PC-3 (cell line): Measurements from ENCODE around the gene CBFA2T2. TPM values are rescaled to one million over a fixed set of nuclear protein-coding genes. Genes with fewer than 3 reads are reported as not detected.

Source experiments
- ATAC-seq: fragments of 200-7000 bp; cut with Tn5 transposase; 2 replicates; pipeline ENCODE4 v1.9.1; 2020; ENCODE audit warnings: mild to moderate bottlenecking, moderate library complexity
- BruUV-seq: library from RNA; stranded (reverse); fragments of 400-500 nt; replicated peaks from 2 replicates; lab custom pipeline; 2021; lab: Mats Ljungman, UMichigan
- CTCF ChIA-PET: fragments of 300-600 bp; sonication (Branson Sonifier 250); formaldehyde crosslinking; loops from one replicate; lab custom pipeline; 2022; ENCODE audit warnings: antibody characterized with exemption; lab: Charles Lee
- POLR2A ChIA-PET: fragments of 300-600 bp; sonication (Branson Sonifier 250); formaldehyde crosslinking; loops from one replicate; lab custom pipeline; 2022; ENCODE audit warnings: antibody characterized with exemption; ENCODE audit not compliant: unreplicated experiment; lab: Charles Lee
- DNase-seq: peaks from one replicate; pipeline ENCODE4 v3.0.0-alpha.2; 2015
- H2AFZ ChIP-seq: fragments of 300-600 bp; sonication (generic); 2 replicates; pipeline ENCODE4 v1.6.0; 2016; ENCODE audit warnings: antibody characterized with exemption, low read length
- H3F3A ChIP-seq: fragments of 300-600 bp; sonication (generic); one replicate; pipeline ENCODE4 v1.6.0; 2017; ENCODE audit warnings: antibody characterized with exemption, low read length, control low read depth, mild to moderate bottlenecking; ENCODE audit not compliant: unreplicated experiment
- H3K27ac ChIP-seq: fragments of 300-600 bp; sonication (generic); 2 replicates; pipeline ENCODE4 v1.5.1; 2016; ENCODE audit warnings: mild to moderate bottlenecking, low read length
- H3K27me3 ChIP-seq: fragments of 300-600 bp; sonication (generic); 2 replicates; pipeline ENCODE4 v1.6.1; 2016; ENCODE audit warnings: low read length, mixed read lengths
- H3K36me3 ChIP-seq: fragments of 300-600 bp; sonication (generic); 2 replicates; pipeline ENCODE4 v1.6.1; 2016; ENCODE audit warnings: low read depth, mixed run types, low read length, mixed read lengths
- H3K4me1 ChIP-seq: fragments of 300-600 bp; sonication (generic); 2 replicates; pipeline ENCODE4 v1.5.1; 2016; ENCODE audit warnings: low read length; ENCODE audit not compliant: insufficient read depth
- H3K4me2 ChIP-seq: fragments of 300-600 bp; sonication (generic); 2 replicates; pipeline ENCODE4 v1.6.0; 2016; ENCODE audit warnings: low read length
- H3K4me3 ChIP-seq: fragments of 300-600 bp; sonication (generic); 2 replicates; pipeline ENCODE4 v1.5.1; 2016; ENCODE audit warnings: mild to moderate bottlenecking, low read length, mixed read lengths
- H3K79me2 ChIP-seq: fragments of 300-600 bp; sonication (generic); 2 replicates; pipeline ENCODE4 v1.6.1; 2017; ENCODE audit warnings: low read length, mixed read lengths
- H3K9ac ChIP-seq: fragments of 300-600 bp; sonication (generic); 2 replicates; pipeline ENCODE4 v1.6.0; 2016; ENCODE audit warnings: mild to moderate bottlenecking, low read length
- H3K9me2 ChIP-seq: fragments of 300-600 bp; sonication (generic); replicated peaks from 2 replicates; pipeline ENCODE4 v1.6.1; 2016; ENCODE audit warnings: mixed run types, low read length, mixed read lengths
- H3K9me3 ChIP-seq: fragments of 300-600 bp; sonication (generic); 2 replicates; pipeline ENCODE4 v1.6.1; 2016; ENCODE audit warnings: low read length, mixed read lengths
- H4K20me1 ChIP-seq: fragments of 300-600 bp; sonication (generic); 2 replicates; pipeline ENCODE4 v1.6.1; 2016; ENCODE audit warnings: low read length, mixed read lengths
- EZH2 ChIP-seq: fragments of 300-600 bp; sonication (generic); IDR thresholded peaks from one replicate; pipeline ENCODE4 v1.6.1; 2017; ENCODE audit warnings: antibody characterized with exemption, mild to moderate bottlenecking, low read length; ENCODE audit not compliant: unreplicated experiment
- EZH2phosphoT487 ChIP-seq: fragments of 300-600 bp; sonication (generic); IDR thresholded peaks from 2 replicates; pipeline ENCODE4 v1.6.1; 2018; ENCODE audit warnings: mild to moderate bottlenecking, antibody characterized with exemption, low read length, borderline replicate concordance
- intact Hi-C: fragments of 100-400 bp; cut with micrococcal nuclease; formaldehyde crosslinking; loops from 2 replicates; pipeline ENCODE4 v1.9.0; 2023
- total RNA-seq: library from RNA; depleted of rRNA; stranded (reverse); fragments of >200 nt; gene quantifications from 2 replicates; pipeline ENCODE4 v1.2.3, GENCODE V29; 2014
- TF ChIP-seq, protein P1 (sequence below): fragments of 300-600 bp; sonication (generic); conservative IDR thresholded peaks from 2 replicates; pipeline ENCODE4 v1.5.1; 2017; ENCODE audit warnings: antibody characterized with exemption, low read depth, mild to moderate bottlenecking, low read length

CBFA2T2 gene
- total RNA-seq, 1 experiment from 2014 or later = 9.7 TPM

DNA sequence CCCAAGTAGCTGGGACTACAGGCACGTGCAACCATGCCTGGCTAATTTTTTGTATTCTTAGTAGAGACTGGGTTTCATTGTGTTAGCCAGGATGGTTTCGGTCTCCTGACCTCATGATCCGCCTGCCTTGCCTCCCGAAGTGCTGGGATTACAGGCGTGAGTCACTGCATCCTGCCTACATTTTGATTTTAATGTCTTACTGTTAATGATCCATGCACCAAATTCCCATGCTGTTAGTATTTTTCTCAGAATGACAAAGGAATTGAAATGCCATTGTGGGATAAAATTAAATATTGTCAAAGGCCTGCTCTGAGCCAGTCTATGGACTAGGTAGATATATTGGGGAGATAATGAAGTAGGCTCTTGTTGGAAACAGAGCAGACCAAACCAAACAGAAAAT, 28.2 kb downstream of the CBFA2T2 start:
- Histone ChIP-seq H3K27ac (peak overlapping the region; percentile 74), H3K4me3 (no peak overlapping the region), H3K4me2 (peak overlapping the region; percentile 52), H2AFZ (peak overlapping the region; percentile 34), H3K4me1 (peaks cover 14% of the 10 kb centered on the region), H4K20me1 (no peaks in the 10 kb centered on the region), H3F3A (no peaks in the 10 kb centered on the region), H3K9ac (peak overlapping the region; percentile 41), H3K79me2 (peaks cover 23% of the 10 kb centered on the region), H3K9me3 (no peaks in the 10 kb centered on the region), H3K27me3 (no peaks in the 10 kb centered on the region), H3K36me3 (no peaks in the 10 kb centered on the region), H3K9me2 (no peaks in the 10 kb centered on the region)
- BruUV-seq = no TSS peak
- TF ChIP-seq EZH2 = no peak
- TF ChIP-seq, protein P1, sequence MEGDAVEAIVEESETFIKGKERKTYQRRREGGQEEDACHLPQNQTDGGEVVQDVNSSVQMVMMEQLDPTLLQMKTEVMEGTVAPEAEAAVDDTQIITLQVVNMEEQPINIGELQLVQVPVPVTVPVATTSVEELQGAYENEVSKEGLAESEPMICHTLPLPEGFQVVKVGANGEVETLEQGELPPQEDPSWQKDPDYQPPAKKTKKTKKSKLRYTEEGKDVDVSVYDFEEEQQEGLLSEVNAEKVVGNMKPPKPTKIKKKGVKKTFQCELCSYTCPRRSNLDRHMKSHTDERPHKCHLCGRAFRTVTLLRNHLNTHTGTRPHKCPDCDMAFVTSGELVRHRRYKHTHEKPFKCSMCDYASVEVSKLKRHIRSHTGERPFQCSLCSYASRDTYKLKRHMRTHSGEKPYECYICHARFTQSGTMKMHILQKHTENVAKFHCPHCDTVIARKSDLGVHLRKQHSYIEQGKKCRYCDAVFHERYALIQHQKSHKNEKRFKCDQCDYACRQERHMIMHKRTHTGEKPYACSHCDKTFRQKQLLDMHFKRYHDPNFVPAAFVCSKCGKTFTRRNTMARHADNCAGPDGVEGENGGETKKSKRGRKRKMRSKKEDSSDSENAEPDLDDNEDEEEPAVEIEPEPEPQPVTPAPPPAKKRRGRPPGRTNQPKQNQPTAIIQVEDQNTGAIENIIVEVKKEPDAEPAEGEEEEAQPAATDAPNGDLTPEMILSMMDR = no peak
- TF ChIP-seq EZH2phosphoT487 = no peak
- ATAC-seq (peak; percentile 90), DNase-seq (peak; percentile 75)
- ChIA-PET CTCF (interaction anchor here (0.7 kb wide), 1 partner anchor 37 kb away, joined by 5 read pairs; no protein-coding TSS in a partner anchor), POLR2A (no interaction called here)
- intact Hi-C loops = loop anchor here (5.0 kb wide), 1 partner anchor 129 kb away; no protein-coding TSS in a partner anchor

DNA sequence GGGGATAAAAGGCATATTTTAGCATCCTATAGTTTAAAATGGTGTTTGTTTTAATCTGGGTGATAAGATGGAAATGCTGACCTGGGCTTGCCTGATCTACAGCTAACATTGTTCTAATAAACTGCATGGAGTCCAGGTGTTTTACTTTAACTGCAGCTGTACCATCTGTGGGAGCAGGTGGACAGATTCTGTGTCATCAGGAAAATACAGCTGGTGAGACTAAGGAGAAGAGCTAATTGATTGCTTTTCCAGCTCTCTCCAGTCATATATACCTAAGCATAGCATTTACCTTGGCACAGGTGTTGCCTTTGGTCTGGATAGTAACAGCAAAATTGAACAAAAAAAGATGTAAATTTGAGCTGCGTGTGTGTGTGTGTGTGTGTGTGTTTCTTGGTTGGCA, 31.6 kb downstream of the CBFA2T2 start:
- Histone ChIP-seq H3K9ac (no peak overlapping the region), H3K9me2 (no peaks in the 10 kb centered on the region), H3K4me2 (no peak overlapping the region), H3F3A (no peaks in the 10 kb centered on the region), H3K4me3 (no peak overlapping the region), H3K27me3 (no peaks in the 10 kb centered on the region), H3K27ac (no peak overlapping the region), H3K9me3 (no peaks in the 10 kb centered on the region), H3K36me3 (no peaks in the 10 kb centered on the region), H4K20me1 (no peaks in the 10 kb centered on the region), H3K79me2 (peaks cover 19% of the 10 kb centered on the region), H2AFZ (no peak overlapping the region), H3K4me1 (peaks cover 21% of the 10 kb centered on the region)
- DNase-seq = no peak
- BruUV-seq = no TSS peak
- POLR2A ChIA-PET = interaction anchor here (0.6 kb wide), 1 partner anchor 781 kb away, joined by 3 read pairs; no protein-coding TSS in a partner anchor
- CTCF ChIA-PET = interaction anchor here (0.7 kb wide), 1 partner anchor 16 kb away, joined by 4 read pairs; no protein-coding TSS in a partner anchor
- intact Hi-C loops = no loop called here
- no peak for TF ChIP-seq EZH2phosphoT487
- TF ChIP-seq EZH2 = no peak
- TF ChIP-seq, protein P1 = no peak
- ATAC-seq = no peak

DNA sequence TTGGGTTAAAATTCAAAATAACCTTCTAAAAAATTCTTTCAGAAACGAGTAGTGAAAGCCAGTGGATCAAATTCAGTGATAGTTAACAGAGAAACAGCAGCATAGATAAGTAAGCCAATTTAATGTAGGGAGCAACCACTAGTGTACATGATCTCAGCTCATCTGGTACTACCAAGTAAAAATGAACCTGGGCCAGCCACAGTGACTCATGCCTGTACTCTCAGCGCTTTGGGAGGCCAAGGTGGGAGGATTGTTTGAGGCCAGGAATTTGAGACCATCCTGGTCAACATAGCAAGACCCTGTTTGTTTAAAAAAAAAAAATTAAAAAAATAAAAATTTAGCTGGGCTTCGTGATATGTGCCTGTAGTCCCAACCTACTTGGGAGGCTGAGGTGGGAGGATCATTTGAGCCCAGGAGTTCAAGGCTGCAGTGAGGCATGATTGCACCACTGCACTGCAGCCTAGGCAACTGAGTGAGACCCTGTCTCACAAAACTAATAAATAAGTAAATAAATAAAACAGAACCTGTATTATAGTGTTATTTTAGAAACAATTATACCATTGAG, 32.4 kb downstream of the CBFA2T2 start:
- H2AFZ ChIP-seq = no peak overlapping the region
- H4K20me1 ChIP-seq = no peaks in the 10 kb centered on the region

More for the DNA sequence above, 32.4 kb downstream of the CBFA2T2 start:
- Histone ChIP-seq H3K79me2 (peaks cover 19% of the 10 kb centered on the region), H3F3A (no peaks in the 10 kb centered on the region), H3K4me1 (peaks cover 26% of the 10 kb centered on the region), H3K4me3 (no peak overlapping the region), H3K4me2 (no peak overlapping the region), H3K9ac (no peak overlapping the region), H3K9me3 (no peaks in the 10 kb centered on the region), H3K9me2 (no peaks in the 10 kb centered on the region), H3K27me3 (no peaks in the 10 kb centered on the region), H3K27ac (no peak overlapping the region), H3K36me3 (no peaks in the 10 kb centered on the region)
- ChIA-PET CTCF (interaction anchor here (0.7 kb wide), 1 partner anchor 15 kb away, joined by 4 read pairs; no protein-coding TSS in a partner anchor), POLR2A (interaction anchor here (0.8 kb wide), 1 partner anchor 125 kb away, joined by 6 read pairs; no protein-coding TSS in a partner anchor)
- no peak for DNase-seq
- BruUV-seq = no TSS peak
- ATAC-seq = no peak
- intact Hi-C loops = no loop called here
- TF ChIP-seq, protein P1 = no peak
- TF ChIP-seq EZH2 (no peak), EZH2phosphoT487 (no peak)
